IMR-90 (cell line): ENCODE data around the gene NPLOC4. TPM values are rescaled to one million over a fixed set of nuclear protein-coding genes. Genes with fewer than 3 reads are reported as not detected.

Source experiments
- ATAC-seq: fragments of 200-7000 bp; cut with Tn5 transposase; 2 replicates; pipeline ENCODE4 v1.9.1; 2020; ENCODE audit warnings: low read depth, mild to moderate bottlenecking, moderate library complexity
- BruUV-seq: library from RNA; stranded (reverse); fragments of 400-500 nt; replicated peaks from 2 replicates; lab custom pipeline; 2021; lab: Mats Ljungman, UMichigan
- CTCF ChIA-PET: fragments of 300-600 bp; formaldehyde crosslinking; extraction: SDS; loops from one replicate; lab custom pipeline; 2021; ENCODE audit warnings: antibody characterized with exemption; lab: Yijun Ruan, JAX
- POLR2A ChIA-PET: fragments of 300-600 bp; sonication (Branson Sonifier 250); formaldehyde crosslinking; loops from one replicate; lab custom pipeline; 2022; ENCODE audit warnings: antibody characterized with exemption; ENCODE audit not compliant: unreplicated experiment; lab: Charles Lee
- DNase-seq: peaks from one replicate; pipeline ENCODE4 v3.0.0; 2013
- H2AFZ ChIP-seq: replicated peaks from 2 replicates; pipeline ENCODE3; 2013; ENCODE audit warnings: low read length, mild to moderate bottlenecking; ENCODE audit not compliant: poor library complexity
- H2AK5ac ChIP-seq: 2 replicates; pipeline ENCODE4 v1.6.1; 2013; ENCODE audit warnings: low read depth, low read length, inconsistent platforms
- H2AK9ac ChIP-seq: replicated peaks from 2 replicates; pipeline ENCODE3; 2013; ENCODE audit warnings: mild to moderate bottlenecking, low read depth, low read length, moderate library complexity; ENCODE audit not compliant: poor library complexity
- H2BK120ac ChIP-seq: 2 replicates; pipeline ENCODE4 v1.6.1; 2013; ENCODE audit warnings: low read depth, low read length, inconsistent platforms
- H2BK15ac ChIP-seq: 3 replicates; pipeline ENCODE4 v1.6.1; 2013; ENCODE audit warnings: low read depth, low read length, inconsistent platforms
- H2BK20ac ChIP-seq: 2 replicates; pipeline ENCODE4 v1.6.1; 2013; ENCODE audit warnings: low read depth, mild to moderate bottlenecking, inconsistent platforms, low read length, moderate library complexity
- H2BK5ac ChIP-seq: 2 replicates; pipeline ENCODE4 v1.6.1; 2013; ENCODE audit warnings: mild to moderate bottlenecking, low read depth, low read length, inconsistent platforms; ENCODE audit not compliant: poor library complexity, severe bottlenecking
- H3K14ac ChIP-seq: replicated peaks from 2 replicates; pipeline ENCODE4 v1.6.1; 2013; ENCODE audit warnings: low read depth, low read length, inconsistent platforms
- H3K18ac ChIP-seq: 2 replicates; pipeline ENCODE4 v1.6.1; 2013; ENCODE audit warnings: low read depth, low read length, control low read depth
- H3K23ac ChIP-seq: 2 replicates; pipeline ENCODE4 v1.6.1; 2013; ENCODE audit warnings: low read depth, low read length, inconsistent platforms
- H3K27ac ChIP-seq: 2 replicates; pipeline ENCODE4 v1.5.1; 2013; ENCODE audit warnings: mild to moderate bottlenecking, control low read depth, low read length; ENCODE audit not compliant: insufficient read depth
- H3K27me3 ChIP-seq: 2 replicates; pipeline ENCODE4 v1.6.1; 2013; ENCODE audit warnings: low read length; ENCODE audit not compliant: control insufficient read depth, insufficient read depth
- H3K36me3 ChIP-seq: 2 replicates; pipeline ENCODE4 v1.6.1; 2013; ENCODE audit warnings: low read length, mixed read lengths; ENCODE audit not compliant: control insufficient read depth, insufficient read depth
- H3K4ac ChIP-seq: 2 replicates; pipeline ENCODE4 v1.6.1; 2013; ENCODE audit warnings: low read depth, low read length, inconsistent platforms
- H3K4me1 ChIP-seq: 2 replicates; pipeline ENCODE4 v1.6.1; 2013; ENCODE audit warnings: low read length, mixed read lengths; ENCODE audit not compliant: control insufficient read depth, insufficient read depth
- H3K4me2 ChIP-seq: 2 replicates; pipeline ENCODE4 v1.6.1; 2013; ENCODE audit warnings: low read depth, mild to moderate bottlenecking, control low read depth, low read length, moderate library complexity
- H3K4me3 ChIP-seq: 2 replicates; pipeline ENCODE4 v1.5.1; 2013; ENCODE audit warnings: low read depth, mild to moderate bottlenecking, control low read depth, low read length, moderate library complexity; ENCODE audit not compliant: insufficient read depth
- H3K56ac ChIP-seq: 2 replicates; pipeline ENCODE4 v1.6.1; 2013; ENCODE audit warnings: low read length, inconsistent platforms; ENCODE audit not compliant: insufficient read depth; ENCODE audit errors: extremely low read depth
- H3K79me1 ChIP-seq, 2 experiments: 2 replicates each; pipeline ENCODE4 v1.6.1; 2013; ENCODE audit warnings: low read length in 2 of 2, inconsistent platforms in 1 of 2, low read depth in 1 of 2
- H3K9ac ChIP-seq: 2 replicates; pipeline ENCODE4 v1.6.1; 2013; ENCODE audit warnings: low read depth, low read length, control low read depth
- H3K9me1 ChIP-seq: 2 replicates; pipeline ENCODE4 v1.6.1; 2013; ENCODE audit warnings: low read length, inconsistent platforms; ENCODE audit not compliant: insufficient read depth
- H3K9me3 ChIP-seq: 2 replicates; pipeline ENCODE4 v1.6.1; 2013; ENCODE audit warnings: low read length; ENCODE audit not compliant: control insufficient read depth, insufficient read depth
- H4K20me1 ChIP-seq: 2 replicates; pipeline ENCODE4 v1.6.1; 2013; ENCODE audit warnings: low read length, inconsistent platforms; ENCODE audit not compliant: insufficient read depth
- H4K5ac ChIP-seq: 2 replicates; pipeline ENCODE4 v1.6.1; 2013; ENCODE audit warnings: mild to moderate bottlenecking, low read depth, low read length, control low read depth
- H4K8ac ChIP-seq, 2 experiments: 2 replicates each; pipeline ENCODE4 v1.6.1; 2013; ENCODE audit warnings: low read depth in 2 of 2, low read length in 2 of 2, control low read depth in 1 of 2, inconsistent platforms in 1 of 2
- H4K91ac ChIP-seq: 2 replicates; pipeline ENCODE4 v1.6.1; 2013; ENCODE audit warnings: low read depth, low read length, inconsistent platforms; ENCODE audit not compliant: insufficient read depth
- CTCF ChIP-seq: conservative IDR thresholded peaks from 2 replicates; pipeline ENCODE4 v1.5.1; 2012; ENCODE audit warnings: mild to moderate bottlenecking, low read depth, low read length, improper control_type of control experiment
- MXI1 ChIP-seq: IDR thresholded peaks from 2 replicates; pipeline ENCODE4 v1.6.1; 2012; ENCODE audit warnings: low read depth, mild to moderate bottlenecking, low read length, moderate library complexity, borderline replicate concordance
- SMC3 ChIP-seq: fragments of 150-350 bp; IDR thresholded peaks from 2 replicates; pipeline ENCODE4 v1.6.1; 2016; ENCODE audit warnings: low read depth, mild to moderate bottlenecking, antibody characterized with exemption, low read length, moderate library complexity
- WGBS, 2 experiments: methylation state at CpG; one replicate each; pipeline versions ENCODE4 v1.1.5 to v1.1.7; 2013; ENCODE audit warnings: missing lambda C conversion rate in 2 of 2; ENCODE audit not compliant: insufficient read length in 1 of 2; ENCODE audit errors: extremely low coverage in 2 of 2; 5-methylcytosine and 5-hydroxymethylcytosine counted together
- dilution Hi-C: fragments of 300-500 bp; cut with HindIII; formaldehyde crosslinking; loops from one replicate; pipeline ENCODE4 v1.14.3; 2018; ENCODE audit warnings: low sequenced_read_pairs; ENCODE audit not compliant: unreplicated experiment
- in situ Hi-C: fragments of 300-500 bp; cut with MboI; formaldehyde crosslinking; loops from 3 replicates; pipeline ENCODE4 v1.14.3; 2019; ENCODE audit warnings: low sequenced_read_pairs, inconsistent platforms, mixed read lengths
- intact Hi-C: fragments of 100-400 bp; cut with micrococcal nuclease; formaldehyde crosslinking; loops from 2 replicates; pipeline ENCODE4 v1.10.0; 2022
- polyA plus RNA-seq, 3 experiments: library from polyadenylated mRNA; depleted of rRNA; stranded (reverse); fragments of >200 nt; gene quantifications; 2 replicates each; pipeline ENCODE4 v1.2.3, GENCODE V29; 2012; ENCODE audit warnings: low replicate concordance in 1 of 3
- total RNA-seq: library from RNA; depleted of rRNA; stranded (reverse); fragments of >200 nt; gene quantifications from 2 replicates; pipeline ENCODE4 v1.2.3, GENCODE V29; 2012

Gene NPLOC4
- total and polyA plus RNA-seq, 2 of the 4 experiments (the other 2 are of a cell fraction): 70.4 to 78.3 TPM

GRCh38 chr17:81540676-81541027 is 96.3 kb downstream of the NPLOC4 start:
- peaks cover 38% of the 10 kb centered on the region for H3K36me3 ChIP-seq
- intact Hi-C loops: no loop called here
- H3K9me3 ChIP-seq: no peaks in the 10 kb centered on the region
- peaks cover 7% of the 10 kb centered on the region; the same call in 1 of the 2 replicates for H4K20me1 ChIP-seq
- H3K79me1 ChIP-seq: no peaks in the 10 kb centered on the region; a peak in 2 of 4 replicates
- peaks cover 10% of the 10 kb centered on the region; the same call in 1 of the 2 replicates for H3K27me3 ChIP-seq
- POLR2A ChIA-PET: no interaction called here
- H3K18ac ChIP-seq: no peak overlapping the region
- H3K9me1 ChIP-seq: no peaks in the 10 kb centered on the region
- H4K5ac ChIP-seq: no peak overlapping the region
- TF ChIP-seq SMC3: no peak
- TF ChIP-seq MXI1: no peak
- no peak for TF ChIP-seq CTCF
- no peak for DNase-seq
- H2AFZ ChIP-seq: no peak overlapping the region
- no peak overlapping the region for H2AK9ac ChIP-seq
- no peak overlapping the region for H2AK5ac ChIP-seq
- WGBS, 2 experiments: 95% methylated on average over 6 of the region's 14 CpGs; no CpG with 5 or more reads in 1 of the 2 experiments
- in situ Hi-C loops: no loop called here
- dilution Hi-C loops: no loop called here
- H3K4ac ChIP-seq: no peak overlapping the region
- no peak overlapping the region for H3K23ac ChIP-seq
- CTCF ChIA-PET: no interaction called here
- no peak overlapping the region for H3K4me3 ChIP-seq
- no peak overlapping the region for H2BK20ac ChIP-seq
- BruUV-seq: no TSS peak
- ATAC-seq: no peak
- H2BK120ac ChIP-seq: no peak overlapping the region
- no peak overlapping the region for H4K8ac ChIP-seq
- no peak overlapping the region for H3K27ac ChIP-seq
- H3K56ac ChIP-seq: no peak overlapping the region
- H4K91ac ChIP-seq: no peak overlapping the region
- H3K14ac ChIP-seq: no peak overlapping the region
- no peak overlapping the region for H2BK5ac ChIP-seq
- no peak overlapping the region for H3K4me2 ChIP-seq
- H3K9ac ChIP-seq: no peak overlapping the region
- H2BK15ac ChIP-seq: no peak overlapping the region
- H3K4me1 ChIP-seq: no peaks in the 10 kb centered on the region
